IMR-90 (cell line): Measurements from ENCODE around the gene RASSF10. TPM values are rescaled to one million over a fixed set of nuclear protein-coding genes. Genes with fewer than 3 reads are reported as not detected.

Experiments used
- ATAC-seq: fragments of 200-7000 bp; cut with Tn5 transposase; 2 replicates; pipeline ENCODE4 v1.9.1; 2020; ENCODE audit warnings: low read depth, mild to moderate bottlenecking, moderate library complexity
- BruUV-seq: library from RNA; stranded (reverse); fragments of 400-500 nt; replicated peaks from 2 replicates; lab custom pipeline; 2021; lab: Mats Ljungman, UMichigan
- CTCF ChIA-PET: fragments of 300-600 bp; formaldehyde crosslinking; extraction: SDS; loops from one replicate; lab custom pipeline; 2021; ENCODE audit warnings: antibody characterized with exemption; lab: Yijun Ruan, JAX
- POLR2A ChIA-PET: fragments of 300-600 bp; sonication (Branson Sonifier 250); formaldehyde crosslinking; loops from one replicate; lab custom pipeline; 2022; ENCODE audit warnings: antibody characterized with exemption; ENCODE audit not compliant: unreplicated experiment; lab: Charles Lee
- DNase-seq: peaks from one replicate; pipeline ENCODE4 v3.0.0; 2013
- H2AFZ ChIP-seq: replicated peaks from 2 replicates; pipeline ENCODE3; 2013; ENCODE audit warnings: low read length, mild to moderate bottlenecking; ENCODE audit not compliant: poor library complexity
- H2AK5ac ChIP-seq: 2 replicates; pipeline ENCODE4 v1.6.1; 2013; ENCODE audit warnings: low read depth, low read length, inconsistent platforms
- H2AK9ac ChIP-seq: replicated peaks from 2 replicates; pipeline ENCODE3; 2013; ENCODE audit warnings: mild to moderate bottlenecking, low read depth, low read length, moderate library complexity; ENCODE audit not compliant: poor library complexity
- H2BK120ac ChIP-seq: 2 replicates; pipeline ENCODE4 v1.6.1; 2013; ENCODE audit warnings: low read depth, low read length, inconsistent platforms
- H2BK15ac ChIP-seq: 3 replicates; pipeline ENCODE4 v1.6.1; 2013; ENCODE audit warnings: low read depth, low read length, inconsistent platforms
- H2BK20ac ChIP-seq: 2 replicates; pipeline ENCODE4 v1.6.1; 2013; ENCODE audit warnings: low read depth, mild to moderate bottlenecking, inconsistent platforms, low read length, moderate library complexity
- H2BK5ac ChIP-seq: 2 replicates; pipeline ENCODE4 v1.6.1; 2013; ENCODE audit warnings: mild to moderate bottlenecking, low read depth, low read length, inconsistent platforms; ENCODE audit not compliant: poor library complexity, severe bottlenecking
- H3K14ac ChIP-seq: replicated peaks from 2 replicates; pipeline ENCODE4 v1.6.1; 2013; ENCODE audit warnings: low read depth, low read length, inconsistent platforms
- H3K18ac ChIP-seq: 2 replicates; pipeline ENCODE4 v1.6.1; 2013; ENCODE audit warnings: low read depth, low read length, control low read depth
- H3K23ac ChIP-seq: 2 replicates; pipeline ENCODE4 v1.6.1; 2013; ENCODE audit warnings: low read depth, low read length, inconsistent platforms
- H3K27ac ChIP-seq: 2 replicates; pipeline ENCODE4 v1.5.1; 2013; ENCODE audit warnings: mild to moderate bottlenecking, control low read depth, low read length; ENCODE audit not compliant: insufficient read depth
- H3K27me3 ChIP-seq: 2 replicates; pipeline ENCODE4 v1.6.1; 2013; ENCODE audit warnings: low read length; ENCODE audit not compliant: control insufficient read depth, insufficient read depth
- H3K36me3 ChIP-seq: 2 replicates; pipeline ENCODE4 v1.6.1; 2013; ENCODE audit warnings: low read length, mixed read lengths; ENCODE audit not compliant: control insufficient read depth, insufficient read depth
- H3K4ac ChIP-seq: 2 replicates; pipeline ENCODE4 v1.6.1; 2013; ENCODE audit warnings: low read depth, low read length, inconsistent platforms
- H3K4me1 ChIP-seq: 2 replicates; pipeline ENCODE4 v1.6.1; 2013; ENCODE audit warnings: low read length, mixed read lengths; ENCODE audit not compliant: control insufficient read depth, insufficient read depth
- H3K4me2 ChIP-seq: 2 replicates; pipeline ENCODE4 v1.6.1; 2013; ENCODE audit warnings: low read depth, mild to moderate bottlenecking, control low read depth, low read length, moderate library complexity
- H3K4me3 ChIP-seq: 2 replicates; pipeline ENCODE4 v1.5.1; 2013; ENCODE audit warnings: low read depth, mild to moderate bottlenecking, control low read depth, low read length, moderate library complexity; ENCODE audit not compliant: insufficient read depth
- H3K56ac ChIP-seq: 2 replicates; pipeline ENCODE4 v1.6.1; 2013; ENCODE audit warnings: low read length, inconsistent platforms; ENCODE audit not compliant: insufficient read depth; ENCODE audit errors: extremely low read depth
- H3K79me1 ChIP-seq, 2 experiments: 2 replicates each; pipeline ENCODE4 v1.6.1; 2013; ENCODE audit warnings: low read length in 2 of 2, inconsistent platforms in 1 of 2, low read depth in 1 of 2
- H3K9ac ChIP-seq: 2 replicates; pipeline ENCODE4 v1.6.1; 2013; ENCODE audit warnings: low read depth, low read length, control low read depth
- H3K9me1 ChIP-seq: 2 replicates; pipeline ENCODE4 v1.6.1; 2013; ENCODE audit warnings: low read length, inconsistent platforms; ENCODE audit not compliant: insufficient read depth
- H3K9me3 ChIP-seq: 2 replicates; pipeline ENCODE4 v1.6.1; 2013; ENCODE audit warnings: low read length; ENCODE audit not compliant: control insufficient read depth, insufficient read depth
- H4K20me1 ChIP-seq: 2 replicates; pipeline ENCODE4 v1.6.1; 2013; ENCODE audit warnings: low read length, inconsistent platforms; ENCODE audit not compliant: insufficient read depth
- H4K5ac ChIP-seq: 2 replicates; pipeline ENCODE4 v1.6.1; 2013; ENCODE audit warnings: mild to moderate bottlenecking, low read depth, low read length, control low read depth
- H4K8ac ChIP-seq, 2 experiments: 2 replicates each; pipeline ENCODE4 v1.6.1; 2013; ENCODE audit warnings: low read depth in 2 of 2, low read length in 2 of 2, control low read depth in 1 of 2, inconsistent platforms in 1 of 2
- H4K91ac ChIP-seq: 2 replicates; pipeline ENCODE4 v1.6.1; 2013; ENCODE audit warnings: low read depth, low read length, inconsistent platforms; ENCODE audit not compliant: insufficient read depth
- BHLHE40 ChIP-seq: fragments of 150-350 bp; IDR thresholded peaks from 2 replicates; pipeline ENCODE4 v1.6.1; 2016; ENCODE audit warnings: mild to moderate bottlenecking, low read depth, low read length
- CEBPB ChIP-seq: IDR thresholded peaks from 2 replicates; pipeline ENCODE4 v1.6.1; 2012; ENCODE audit warnings: low read depth, low read length, improper control_type of control experiment
- MXI1 ChIP-seq: IDR thresholded peaks from 2 replicates; pipeline ENCODE4 v1.6.1; 2012; ENCODE audit warnings: low read depth, mild to moderate bottlenecking, low read length, moderate library complexity, borderline replicate concordance
- POLR2A ChIP-seq: IDR thresholded peaks from 2 replicates; pipeline ENCODE4 v1.6.1; 2012; ENCODE audit warnings: mild to moderate bottlenecking, low read depth, low read length
- USF2 ChIP-seq: fragments of 150-350 bp; IDR thresholded peaks from 2 replicates; pipeline ENCODE4 v1.6.1; 2017; ENCODE audit warnings: mild to moderate bottlenecking, antibody characterized with exemption, low read length, low read depth
- WGBS, 2 experiments: methylation state at CpG; one replicate each; pipeline versions ENCODE4 v1.1.5 to v1.1.7; 2013; ENCODE audit warnings: missing lambda C conversion rate in 2 of 2; ENCODE audit not compliant: insufficient read length in 1 of 2; ENCODE audit errors: extremely low coverage in 2 of 2; 5-methylcytosine and 5-hydroxymethylcytosine counted together
- dilution Hi-C: fragments of 300-500 bp; cut with HindIII; formaldehyde crosslinking; loops from one replicate; pipeline ENCODE4 v1.14.3; 2018; ENCODE audit warnings: low sequenced_read_pairs; ENCODE audit not compliant: unreplicated experiment
- in situ Hi-C: fragments of 300-500 bp; cut with MboI; formaldehyde crosslinking; loops from 3 replicates; pipeline ENCODE4 v1.14.3; 2019; ENCODE audit warnings: low sequenced_read_pairs, inconsistent platforms, mixed read lengths
- intact Hi-C: fragments of 100-400 bp; cut with micrococcal nuclease; formaldehyde crosslinking; loops from 2 replicates; pipeline ENCODE4 v1.10.0; 2022
- polyA plus RNA-seq, 3 experiments: library from polyadenylated mRNA; depleted of rRNA; stranded (reverse); fragments of >200 nt; gene quantifications; 2 replicates each; pipeline ENCODE4 v1.2.3, GENCODE V29; 2012; ENCODE audit warnings: low replicate concordance in 1 of 3
- total RNA-seq: library from RNA; depleted of rRNA; stranded (reverse); fragments of >200 nt; gene quantifications from 2 replicates; pipeline ENCODE4 v1.2.3, GENCODE V29; 2012
- TF ChIP-seq, protein P1 (sequence below): fragments of 150-350 bp; IDR thresholded peaks from 2 replicates; pipeline ENCODE4 v1.6.1; 2016; ENCODE audit warnings: low read depth, mild to moderate bottlenecking, low read length, moderate library complexity, borderline replicate concordance

RASSF10 gene
- total and polyA plus RNA-seq, 2 of the 4 experiments (the other 2 are of a cell fraction) = not detected

GRCh38 chr11:12962306-12962705, 46.8 kb upstream of the RASSF10 start:
- no TSS peak for BruUV-seq
- H4K20me1 ChIP-seq = no peaks in the 10 kb centered on the region

More at GRCh38 chr11:12962306-12962705, 46.8 kb upstream of the RASSF10 start:
- no peak overlapping the region for H2BK15ac ChIP-seq
- no peak overlapping the region for H3K18ac ChIP-seq
- H3K27ac ChIP-seq = no peak overlapping the region
- no peak overlapping the region for H3K4me3 ChIP-seq
- in situ Hi-C loops = no loop called here
- ATAC-seq = no peak
- H4K8ac ChIP-seq = no peak overlapping the region
- intact Hi-C loops = loop anchor here (5.0 kb wide), 3 partner anchors 315 to 675 kb away; partner anchors contain the start of gene BMAL1
- dilution Hi-C loops = loop anchor here (25.0 kb wide), 1 partner anchor 200 kb away; no protein-coding TSS in a partner anchor
- H2AK9ac ChIP-seq = no peak overlapping the region
- no peak overlapping the region for H3K56ac ChIP-seq
- no peak overlapping the region for H3K9ac ChIP-seq
- H3K23ac ChIP-seq = no peak overlapping the region
- no peak overlapping the region for H2BK5ac ChIP-seq
- H2BK120ac ChIP-seq = no peak overlapping the region
- H3K9me1 ChIP-seq = no peaks in the 10 kb centered on the region
- H4K91ac ChIP-seq = no peak overlapping the region
- H2AK5ac ChIP-seq = peak overlapping the region; percentile 24; the same call in 1 of the 2 replicates
- H3K36me3 ChIP-seq = no peaks in the 10 kb centered on the region
- 86% methylated on average over 6 of the region's 10 CpGs; no CpG with 5 or more reads in 1 of the 2 experiments for WGBS, 2 experiments
- H3K14ac ChIP-seq = no peak overlapping the region
- no peak overlapping the region for H2BK20ac ChIP-seq
- POLR2A ChIA-PET = interaction anchor here (0.6 kb wide), 1 partner anchor 470 kb away, joined by 3 read pairs; no protein-coding TSS in a partner anchor
- H3K9me3 ChIP-seq = no peaks in the 10 kb centered on the region
- H3K4me1 ChIP-seq = no peaks in the 10 kb centered on the region
- H3K4ac ChIP-seq = no peak overlapping the region
- no peak overlapping the region for H2AFZ ChIP-seq
- DNase-seq = no peak
- peaks cover 28% of the 10 kb centered on the region for H3K27me3 ChIP-seq
- H3K79me1 ChIP-seq = no peaks in the 10 kb centered on the region
- TF ChIP-seq POLR2A = no peak
- TF ChIP-seq, protein P1, sequence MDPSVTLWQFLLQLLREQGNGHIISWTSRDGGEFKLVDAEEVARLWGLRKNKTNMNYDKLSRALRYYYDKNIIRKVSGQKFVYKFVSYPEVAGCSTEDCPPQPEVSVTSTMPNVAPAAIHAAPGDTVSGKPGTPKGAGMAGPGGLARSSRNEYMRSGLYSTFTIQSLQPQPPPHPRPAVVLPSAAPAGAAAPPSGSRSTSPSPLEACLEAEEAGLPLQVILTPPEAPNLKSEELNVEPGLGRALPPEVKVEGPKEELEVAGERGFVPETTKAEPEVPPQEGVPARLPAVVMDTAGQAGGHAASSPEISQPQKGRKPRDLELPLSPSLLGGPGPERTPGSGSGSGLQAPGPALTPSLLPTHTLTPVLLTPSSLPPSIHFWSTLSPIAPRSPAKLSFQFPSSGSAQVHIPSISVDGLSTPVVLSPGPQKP = no peak
- TF ChIP-seq MXI1 = no peak
- no peak for TF ChIP-seq CEBPB
- no peak for TF ChIP-seq BHLHE40
- no peak for TF ChIP-seq USF2
- CTCF ChIA-PET = no interaction called here
- H3K4me2 ChIP-seq = no peak overlapping the region
- no peak overlapping the region for H4K5ac ChIP-seq
